H9 (cell line): ENCODE measurements around the gene FA2H. TPM values are rescaled to one million over a fixed set of nuclear protein-coding genes. Genes with fewer than 3 reads are reported as not detected.

Source experiments
- DNase-seq: peaks from one replicate; pipeline ENCODE4 v3.0.0-alpha.2; 2017
- H2AFZ ChIP-seq: one replicate; pipeline ENCODE4 v1.6.1; 2013; ENCODE audit warnings: mild to moderate bottlenecking, low read length, control low read depth, moderate library complexity
- H2AK5ac ChIP-seq: 2 replicates; pipeline ENCODE4 v1.6.1; 2013; ENCODE audit warnings: low read length, control low read depth, mixed read lengths; ENCODE audit not compliant: insufficient read length
- H2BK120ac ChIP-seq: one replicate; pipeline ENCODE4 v1.6.1; 2013; ENCODE audit warnings: low read depth, mild to moderate bottlenecking, low read length, control low read depth, inconsistent platforms; ENCODE audit not compliant: poor library complexity, severe bottlenecking
- H2BK12ac ChIP-seq: 2 replicates; pipeline ENCODE4 v1.6.1; 2013; ENCODE audit warnings: low read length, control low read depth, mixed read lengths, low read depth; ENCODE audit not compliant: insufficient read length
- H2BK15ac ChIP-seq: 2 replicates; pipeline ENCODE4 v1.6.1; 2013; ENCODE audit warnings: low read depth, low read length, control low read depth
- H2BK20ac ChIP-seq: one replicate; pipeline ENCODE4 v1.6.1; 2013; ENCODE audit warnings: low read depth, mild to moderate bottlenecking, low read length, control low read depth, inconsistent platforms; ENCODE audit not compliant: poor library complexity, severe bottlenecking
- H2BK5ac ChIP-seq: 2 replicates; pipeline ENCODE4 v1.6.1; 2013; ENCODE audit warnings: low read length, control low read depth, mixed read lengths; ENCODE audit not compliant: insufficient read length
- H3K14ac ChIP-seq: 2 replicates; pipeline ENCODE4 v1.6.1; 2013; ENCODE audit warnings: low read length, control low read depth; ENCODE audit not compliant: insufficient read depth
- H3K18ac ChIP-seq: 2 replicates; pipeline ENCODE4 v1.6.1; 2013; ENCODE audit warnings: low read depth, mild to moderate bottlenecking, mixed read lengths, low read length, control low read depth; ENCODE audit not compliant: insufficient read length
- H3K23ac ChIP-seq: 2 replicates; pipeline ENCODE4 v1.6.1; 2013; ENCODE audit warnings: low read length, control low read depth, mixed read lengths, low read depth; ENCODE audit not compliant: insufficient read length
- H3K23me2 ChIP-seq: 2 replicates; pipeline ENCODE4 v1.6.1; 2013; ENCODE audit warnings: low read depth, mild to moderate bottlenecking, mixed read lengths, low read length, control low read depth; ENCODE audit not compliant: insufficient read length, poor library complexity, severe bottlenecking
- H3K27ac ChIP-seq: 2 replicates; pipeline ENCODE4 v1.5.1; 2013; ENCODE audit warnings: low read length, control low read depth, mixed read lengths, low read depth; ENCODE audit not compliant: insufficient read length
- H3K27me3 ChIP-seq: 2 replicates; pipeline ENCODE4 v1.6.1; 2013; ENCODE audit warnings: low read length, control low read depth, inconsistent platforms; ENCODE audit not compliant: insufficient read depth
- H3K4ac ChIP-seq: 2 replicates; pipeline ENCODE4 v1.6.1; 2013; ENCODE audit warnings: low read depth, mild to moderate bottlenecking, control low read depth, inconsistent platforms, low read length, moderate library complexity
- H3K4me1 ChIP-seq: 2 replicates; pipeline ENCODE4 v1.6.1; 2013; ENCODE audit warnings: low read length, control low read depth, inconsistent platforms; ENCODE audit not compliant: insufficient read depth
- H3K4me2 ChIP-seq: 2 replicates; pipeline ENCODE4 v1.6.1; 2013; ENCODE audit warnings: low read length, control low read depth, mixed read lengths; ENCODE audit not compliant: insufficient read length, insufficient read depth
- H3K56ac ChIP-seq: 2 replicates; pipeline ENCODE4 v1.6.1; 2013; ENCODE audit warnings: low read depth, mild to moderate bottlenecking, mixed read lengths, low read length, control low read depth; ENCODE audit not compliant: insufficient read length
- H3K79me1 ChIP-seq: 2 replicates; pipeline ENCODE4 v1.6.1; 2013; ENCODE audit warnings: low read depth, mild to moderate bottlenecking, moderate library complexity, low read length, control low read depth, inconsistent platforms; ENCODE audit not compliant: insufficient read depth, poor library complexity, severe bottlenecking
- H3K79me2 ChIP-seq: 2 replicates; pipeline ENCODE4 v1.6.1; 2013; ENCODE audit warnings: low read length, control low read depth, inconsistent platforms; ENCODE audit not compliant: insufficient read depth
- H3K9ac ChIP-seq: 2 replicates; pipeline ENCODE4 v1.6.1; 2013; ENCODE audit warnings: low read length, control low read depth, mixed read lengths; ENCODE audit not compliant: insufficient read length; ENCODE audit errors: extremely low read depth
- H3K9me3 ChIP-seq: one replicate; pipeline ENCODE4 v1.6.1; 2013; ENCODE audit warnings: low read depth, low read length, inconsistent platforms; ENCODE audit not compliant: control insufficient read depth
- H3T11ph ChIP-seq: one replicate; pipeline ENCODE4 v1.6.1; 2013; ENCODE audit warnings: mild to moderate bottlenecking, low read length, control low read depth, inconsistent platforms
- H4K20me1 ChIP-seq: one replicate; pipeline ENCODE4 v1.6.1; 2013; ENCODE audit not compliant: control insufficient read depth, insufficient read length, insufficient read depth
- H4K5ac ChIP-seq: 2 replicates; pipeline ENCODE4 v1.6.1; 2013; ENCODE audit warnings: low read depth, mild to moderate bottlenecking, mixed read lengths, low read length, control low read depth; ENCODE audit not compliant: insufficient read length
- H4K8ac ChIP-seq: replicated peaks from 2 replicates; pipeline ENCODE4 v1.6.1; 2013; ENCODE audit warnings: low read length, control low read depth, mixed read lengths, low read depth; ENCODE audit not compliant: insufficient read length
- H4K91ac ChIP-seq: 2 replicates; pipeline ENCODE4 v1.6.1; 2013; ENCODE audit warnings: low read depth, mild to moderate bottlenecking, moderate library complexity, mixed read lengths, low read length, control low read depth; ENCODE audit not compliant: insufficient read length
- H3K27ac Mint-ChIP-seq, 3 experiments: 2 replicates in 2 of 3; 3 replicates in 1 of 3; pipeline ENCODE4 v1.8.0; 2020 to 2021; ENCODE audit warnings: mixed read lengths in 3 of 3, mild to moderate bottlenecking in 1 of 3, moderate library complexity in 1 of 3
- H3K27me3 Mint-ChIP-seq: 2 replicates; pipeline ENCODE4 v1.8.0; 2021; ENCODE audit warnings: low read depth, mild to moderate bottlenecking, moderate library complexity, mixed read lengths
- H3K36me3 Mint-ChIP-seq, 3 experiments: 2 replicates in 2 of 3; 3 replicates in 1 of 3; pipeline ENCODE4 v1.8.0; 2020 to 2021; ENCODE audit warnings: low read depth in 3 of 3, mixed read lengths in 3 of 3; ENCODE audit not compliant: insufficient read depth in 1 of 3
- H3K4me1 Mint-ChIP-seq, 2 experiments: 2 replicates each; pipeline ENCODE4 v1.8.0; 2020; ENCODE audit warnings: mixed read lengths in 2 of 2
- H3K4me3 Mint-ChIP-seq, 2 experiments: 2 replicates in 1 of 2; 3 replicates in 1 of 2; pipeline ENCODE4 v1.8.0; 2020 to 2021; ENCODE audit warnings: mild to moderate bottlenecking in 2 of 2, mixed read lengths in 2 of 2, moderate library complexity in 1 of 2
- H3K9me3 Mint-ChIP-seq, 2 experiments: 2 replicates in 1 of 2; 3 replicates in 1 of 2; pipeline ENCODE4 v1.8.0; 2020; ENCODE audit warnings: mild to moderate bottlenecking in 2 of 2, mixed read lengths in 2 of 2, moderate library complexity in 1 of 2
- WGBS: extraction: QIAGEN DNeasy Blood & Tissue Kit; methylation state at CpG from one replicate; pipeline ENCODE4 v1.1.7; 2013; ENCODE audit warnings: missing lambda C conversion rate, low lambda C conversion rate, mixed read lengths; ENCODE audit not compliant: insufficient read length; ENCODE audit errors: extremely low coverage; 5-methylcytosine and 5-hydroxymethylcytosine counted together
- total RNA-seq: library from RNA; stranded (reverse); gene quantifications from 2 replicates; pipeline ENCODE4 v1.2.1, GENCODE V29; 2021
- TF ChIP-seq, protein P1 (sequence below): fragments of 200-600 bp; sonication (generic); conservative IDR thresholded peaks from 3 replicates; pipeline ENCODE4 v1.8.0; 2021; ENCODE audit warnings: antibody characterized with exemption, mild to moderate bottlenecking

Gene FA2H
- total RNA-seq, 1 experiment from 2014 or later, result 25.1 TPM

GRCh38 chr16:74700438-74701225, 74.0 kb downstream of the FA2H start, which contains the start of gene MLKL:
Gene MLKL, minus strand, starts transcription at chr16:74700862. Its CDS starts 5,105 bp downstream, at chr16:74695757.
- Mint-ChIP-seq H3K4me3 (peak within 1 kb of the TSS; percentile 38 to 77), H3K9me3 (no peaks in the 10 kb centered on the region), H3K27me3 (peaks cover 11% of the 10 kb centered on the region), H3K4me1 (peaks cover 13% of the 10 kb centered on the region in 2 experiments), H3K27ac (no peak within 1 kb of the TSS), H3K36me3 (peaks cover 0 to 1% (median 0%) of the 10 kb centered on the region in 3 experiments; a peak in 1 of 7 replicates)
- Histone ChIP-seq H2BK15ac (no peak within 1 kb of the TSS), H4K20me1 (no peaks in the 10 kb centered on the region), H3K79me2 (no peaks in the 10 kb centered on the region), H2AFZ (no peak within 1 kb of the TSS), H2BK20ac (no peak within 1 kb of the TSS), H3K9ac (no peak within 1 kb of the TSS), H3K79me1 (no peaks in the 10 kb centered on the region), H4K8ac (no peak within 1 kb of the TSS), H4K5ac (no peak within 1 kb of the TSS), H3K9me3 (no peaks in the 10 kb centered on the region), H3K27ac (no peak within 1 kb of the TSS), H2BK5ac (no peak within 1 kb of the TSS), H3K23ac (no peak within 1 kb of the TSS), H3K4me2 (peak within 1 kb of the TSS; percentile 2), H3K27me3 (no peaks in the 10 kb centered on the region), H3K56ac (no peak within 1 kb of the TSS), H4K91ac (no peak within 1 kb of the TSS), H3T11ph (no peak within 1 kb of the TSS), H3K4ac (no peak within 1 kb of the TSS), H3K14ac (peak within 1 kb of the TSS; percentile 5; the same call in 1 of the 2 replicates), H3K23me2 (no peaks in the 10 kb centered on the region), H3K4me1 (no peaks in the 10 kb centered on the region), H2BK12ac (no peak within 1 kb of the TSS), H3K18ac (no peak within 1 kb of the TSS), H2BK120ac (no peak within 1 kb of the TSS), H2AK5ac (no peak within 1 kb of the TSS)
- TF ChIP-seq, protein P1, sequence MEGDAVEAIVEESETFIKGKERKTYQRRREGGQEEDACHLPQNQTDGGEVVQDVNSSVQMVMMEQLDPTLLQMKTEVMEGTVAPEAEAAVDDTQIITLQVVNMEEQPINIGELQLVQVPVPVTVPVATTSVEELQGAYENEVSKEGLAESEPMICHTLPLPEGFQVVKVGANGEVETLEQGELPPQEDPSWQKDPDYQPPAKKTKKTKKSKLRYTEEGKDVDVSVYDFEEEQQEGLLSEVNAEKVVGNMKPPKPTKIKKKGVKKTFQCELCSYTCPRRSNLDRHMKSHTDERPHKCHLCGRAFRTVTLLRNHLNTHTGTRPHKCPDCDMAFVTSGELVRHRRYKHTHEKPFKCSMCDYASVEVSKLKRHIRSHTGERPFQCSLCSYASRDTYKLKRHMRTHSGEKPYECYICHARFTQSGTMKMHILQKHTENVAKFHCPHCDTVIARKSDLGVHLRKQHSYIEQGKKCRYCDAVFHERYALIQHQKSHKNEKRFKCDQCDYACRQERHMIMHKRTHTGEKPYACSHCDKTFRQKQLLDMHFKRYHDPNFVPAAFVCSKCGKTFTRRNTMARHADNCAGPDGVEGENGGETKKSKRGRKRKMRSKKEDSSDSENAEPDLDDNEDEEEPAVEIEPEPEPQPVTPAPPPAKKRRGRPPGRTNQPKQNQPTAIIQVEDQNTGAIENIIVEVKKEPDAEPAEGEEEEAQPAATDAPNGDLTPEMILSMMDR, result no peak
- peak; percentile 54 for DNase-seq
- no CpG with 5 or more reads among the region's 35 CpGs for WGBS
